Hematopoietic multipotent progenitor cell treated with erythropoietin and hydrocortisone succinate and interleukin-3 and kit ligand, for 8 days (in vitro differentiated cells): ENCODE results near the gene VPS26B.
A peak's percentile ranks its signal among the peaks of the same experiment; 100 is the strongest.
"Not testable (repeated sequence)": the region's sequence is repeated elsewhere in the genome, so short reads cannot be mapped to it uniquely, and the experiment has no call there.

Source experiments
- DNase-seq: peaks from one replicate; pipeline ENCODE4 v3.0.0-alpha.2; 2015

The VPS26B gene

GRCh38 chr11:134233729-134234179 is 9.3 kb downstream of the VPS26B start:
- DNase-seq = peak; percentile 87

- DNase-seq = no peak
Observed at GRCh38 chr11:134235399-134235798, 10.9 kb downstream of the VPS26B start.

GRCh38 chr11:134236834-134237556 is 12.5 kb downstream of the VPS26B start:
- DNase-seq = no peak

GRCh38 chr11:134237557-134237922 is 13.1 kb downstream of the VPS26B start:
- no peak for DNase-seq

GRCh38 chr11:134238956-134239355 is 14.5 kb downstream of the VPS26B start:
- DNase-seq = no peak

- DNase-seq = no peak
Observed at GRCh38 chr11:134240592-134240991, 16.1 kb downstream of the VPS26B start.

- no peak for DNase-seq
Observed at GRCh38 chr11:134242376-134242775, 17.9 kb downstream of the VPS26B start.

GRCh38 chr11:134243913-134244312 is 19.4 kb downstream of the VPS26B start:
- no peak for DNase-seq

- peak; percentile 41 for DNase-seq
Observed at GRCh38 chr11:134244593-134244992, 20.1 kb downstream of the VPS26B start.

GRCh38 chr11:134245434-134245833 is 21.0 kb downstream of the VPS26B start:
- no peak for DNase-seq

- DNase-seq = no peak
Observed at GRCh38 chr11:134246100-134246499, 21.6 kb downstream of the VPS26B start.

GRCh38 chr11:134246678-134247077 is 22.2 kb downstream of the VPS26B start:
- no peak for DNase-seq

- no peak for DNase-seq
Observed at GRCh38 chr11:134248910-134249480, 24.5 kb downstream of the VPS26B start.

GRCh38 chr11:134250246-134250645 is 25.8 kb downstream of the VPS26B start:
- DNase-seq = no peak

GRCh38 chr11:134250675-134251074 is 26.2 kb downstream of the VPS26B start:
- DNase-seq = no peak

GRCh38 chr11:134252346-134253187 is 28.1 kb downstream of the VPS26B start:
- no peak for DNase-seq

GRCh38 chr11:134253188-134253993 is 28.9 kb downstream of the VPS26B start, which contains the start of the genes ACAD8 and THYN1:
ACAD8 (plus strand) TSS chr11:134253568; CDS start chr11:134253601, 33 bp downstream.
THYN1 (minus strand) TSS chr11:134253352; CDS start chr11:134252882, 470 bp downstream.
- DNase-seq = peak; percentile 96

GRCh38 chr11:134254433-134255183 is 30.1 kb downstream of the VPS26B start:
- no peak for DNase-seq

- DNase-seq = not testable (repeated sequence)
Observed at GRCh38 chr11:134255184-134255561, 30.7 kb downstream of the VPS26B start.

GRCh38 chr11:134257101-134257500 is 32.6 kb downstream of the VPS26B start:
- DNase-seq = no peak

GRCh38 chr11:134258577-134258976 is 34.1 kb downstream of the VPS26B start:
- DNase-seq = no peak

GRCh38 chr11:134260503-134260902 is 36.0 kb downstream of the VPS26B start:
- DNase-seq = no peak
